HCT116 (cell line): ENCODE data around the gene TPM4.

Experiments
- CEBPB ChIP-seq: IDR thresholded peaks from 2 replicates; pipeline ENCODE4 v1.6.1; 2012; ENCODE audit warnings: low read depth
- EGR1 ChIP-seq: IDR thresholded peaks from 2 replicates; pipeline ENCODE4 v1.6.1; 2012; ENCODE audit warnings: low read depth
- POLR2AphosphoS5 ChIP-seq: IDR thresholded peaks from 2 replicates; pipeline ENCODE4 v1.6.1; 2011; ENCODE audit warnings: mild to moderate bottlenecking, low read depth, low read length, moderate library complexity
- SRF ChIP-seq: IDR thresholded peaks from 2 replicates; pipeline ENCODE4 v1.6.1; 2012; ENCODE audit warnings: low read depth
- YY1 ChIP-seq: IDR thresholded peaks from 2 replicates; pipeline ENCODE4 v1.6.1; 2011; ENCODE audit warnings: low read length, low read depth, moderate library complexity, mild to moderate bottlenecking; ENCODE audit not compliant: insufficient replicate concordance; ENCODE audit errors: extremely low read depth
- TF ChIP-seq, protein P1 (sequence below), 3 experiments: fragments of 200-600 bp in 1 of 3; sonication (generic) in 1 of 3; IDR thresholded peaks in 2 of 3; conservative IDR thresholded peaks in 1 of 3; 2 replicates each; pipeline ENCODE4 v1.5.1; 2012 to 2017; ENCODE audit warnings: low read depth in 2 of 3, low read length in 2 of 3, antibody characterized with exemption in 1 of 3, borderline replicate concordance in 1 of 3, control low read depth in 1 of 3, mild to moderate bottlenecking in 1 of 3, mixed read lengths in 1 of 3, mixed run types in 1 of 3, moderate library complexity in 1 of 3; ENCODE audit not compliant: insufficient read depth in 1 of 3
- TF ChIP-seq, protein P2 (sequence below): IDR thresholded peaks from 2 replicates; pipeline ENCODE4 v1.6.1; 2011; ENCODE audit warnings: mild to moderate bottlenecking, low read length, moderate library complexity; ENCODE audit not compliant: insufficient replicate concordance; ENCODE audit errors: extremely low read depth
- TF ChIP-seq, protein P3 (sequence below): IDR thresholded peaks from 2 replicates; pipeline ENCODE4 v1.6.1; 2012
- TF ChIP-seq, protein P4 (sequence below): IDR thresholded peaks from 2 replicates; pipeline ENCODE4 v1.6.1; 2012; ENCODE audit warnings: low read depth

DNA sequence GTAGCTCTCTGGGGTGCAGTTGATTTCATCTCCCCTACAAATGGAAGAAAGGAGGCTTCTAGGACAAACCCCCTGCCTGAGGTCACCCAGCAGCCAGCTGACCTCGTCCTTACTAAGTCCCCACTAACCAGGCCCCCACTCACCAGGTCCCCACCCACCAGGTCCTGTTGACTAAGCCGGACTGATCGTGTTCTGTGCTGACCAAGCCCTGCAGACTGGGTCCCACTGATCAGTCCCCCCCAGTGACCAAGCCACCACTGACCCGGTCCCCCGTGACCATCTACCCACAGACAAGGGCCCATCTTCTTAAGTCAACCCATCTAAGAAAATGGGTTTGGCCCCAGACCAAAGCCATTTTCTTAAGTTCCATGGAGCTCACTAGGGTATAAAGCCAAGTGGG is 36.8 kb upstream of the TPM4 start:
- TF ChIP-seq, protein P1, sequence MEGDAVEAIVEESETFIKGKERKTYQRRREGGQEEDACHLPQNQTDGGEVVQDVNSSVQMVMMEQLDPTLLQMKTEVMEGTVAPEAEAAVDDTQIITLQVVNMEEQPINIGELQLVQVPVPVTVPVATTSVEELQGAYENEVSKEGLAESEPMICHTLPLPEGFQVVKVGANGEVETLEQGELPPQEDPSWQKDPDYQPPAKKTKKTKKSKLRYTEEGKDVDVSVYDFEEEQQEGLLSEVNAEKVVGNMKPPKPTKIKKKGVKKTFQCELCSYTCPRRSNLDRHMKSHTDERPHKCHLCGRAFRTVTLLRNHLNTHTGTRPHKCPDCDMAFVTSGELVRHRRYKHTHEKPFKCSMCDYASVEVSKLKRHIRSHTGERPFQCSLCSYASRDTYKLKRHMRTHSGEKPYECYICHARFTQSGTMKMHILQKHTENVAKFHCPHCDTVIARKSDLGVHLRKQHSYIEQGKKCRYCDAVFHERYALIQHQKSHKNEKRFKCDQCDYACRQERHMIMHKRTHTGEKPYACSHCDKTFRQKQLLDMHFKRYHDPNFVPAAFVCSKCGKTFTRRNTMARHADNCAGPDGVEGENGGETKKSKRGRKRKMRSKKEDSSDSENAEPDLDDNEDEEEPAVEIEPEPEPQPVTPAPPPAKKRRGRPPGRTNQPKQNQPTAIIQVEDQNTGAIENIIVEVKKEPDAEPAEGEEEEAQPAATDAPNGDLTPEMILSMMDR (IDR thresholded peaks at IDR 0.05 in 2 of 3, conservative IDR thresholded peaks at IDR 0.05 in 1 of 3; ENCODE audit: borderline replicate concordance in 1 of 3, insufficient read depth in 1 of 3, low read depth in 2 of 3, low read length in 2 of 3) = no peak
- no peak for TF ChIP-seq POLR2AphosphoS5
- TF ChIP-seq, protein P2, sequence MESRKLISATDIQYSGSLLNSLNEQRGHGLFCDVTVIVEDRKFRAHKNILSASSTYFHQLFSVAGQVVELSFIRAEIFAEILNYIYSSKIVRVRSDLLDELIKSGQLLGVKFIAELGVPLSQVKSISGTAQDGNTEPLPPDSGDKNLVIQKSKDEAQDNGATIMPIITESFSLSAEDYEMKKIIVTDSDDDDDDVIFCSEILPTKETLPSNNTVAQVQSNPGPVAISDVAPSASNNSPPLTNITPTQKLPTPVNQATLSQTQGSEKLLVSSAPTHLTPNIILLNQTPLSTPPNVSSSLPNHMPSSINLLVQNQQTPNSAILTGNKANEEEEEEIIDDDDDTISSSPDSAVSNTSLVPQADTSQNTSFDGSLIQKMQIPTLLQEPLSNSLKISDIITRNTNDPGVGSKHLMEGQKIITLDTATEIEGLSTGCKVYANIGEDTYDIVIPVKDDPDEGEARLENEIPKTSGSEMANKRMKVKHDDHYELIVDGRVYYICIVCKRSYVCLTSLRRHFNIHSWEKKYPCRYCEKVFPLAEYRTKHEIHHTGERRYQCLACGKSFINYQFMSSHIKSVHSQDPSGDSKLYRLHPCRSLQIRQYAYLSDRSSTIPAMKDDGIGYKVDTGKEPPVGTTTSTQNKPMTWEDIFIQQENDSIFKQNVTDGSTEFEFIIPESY = no peak
- TF ChIP-seq SRF = no peak
- TF ChIP-seq, protein P3, sequence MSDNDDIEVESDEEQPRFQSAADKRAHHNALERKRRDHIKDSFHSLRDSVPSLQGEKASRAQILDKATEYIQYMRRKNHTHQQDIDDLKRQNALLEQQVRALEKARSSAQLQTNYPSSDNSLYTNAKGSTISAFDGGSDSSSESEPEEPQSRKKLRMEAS = no peak
- TF ChIP-seq, protein P4, sequence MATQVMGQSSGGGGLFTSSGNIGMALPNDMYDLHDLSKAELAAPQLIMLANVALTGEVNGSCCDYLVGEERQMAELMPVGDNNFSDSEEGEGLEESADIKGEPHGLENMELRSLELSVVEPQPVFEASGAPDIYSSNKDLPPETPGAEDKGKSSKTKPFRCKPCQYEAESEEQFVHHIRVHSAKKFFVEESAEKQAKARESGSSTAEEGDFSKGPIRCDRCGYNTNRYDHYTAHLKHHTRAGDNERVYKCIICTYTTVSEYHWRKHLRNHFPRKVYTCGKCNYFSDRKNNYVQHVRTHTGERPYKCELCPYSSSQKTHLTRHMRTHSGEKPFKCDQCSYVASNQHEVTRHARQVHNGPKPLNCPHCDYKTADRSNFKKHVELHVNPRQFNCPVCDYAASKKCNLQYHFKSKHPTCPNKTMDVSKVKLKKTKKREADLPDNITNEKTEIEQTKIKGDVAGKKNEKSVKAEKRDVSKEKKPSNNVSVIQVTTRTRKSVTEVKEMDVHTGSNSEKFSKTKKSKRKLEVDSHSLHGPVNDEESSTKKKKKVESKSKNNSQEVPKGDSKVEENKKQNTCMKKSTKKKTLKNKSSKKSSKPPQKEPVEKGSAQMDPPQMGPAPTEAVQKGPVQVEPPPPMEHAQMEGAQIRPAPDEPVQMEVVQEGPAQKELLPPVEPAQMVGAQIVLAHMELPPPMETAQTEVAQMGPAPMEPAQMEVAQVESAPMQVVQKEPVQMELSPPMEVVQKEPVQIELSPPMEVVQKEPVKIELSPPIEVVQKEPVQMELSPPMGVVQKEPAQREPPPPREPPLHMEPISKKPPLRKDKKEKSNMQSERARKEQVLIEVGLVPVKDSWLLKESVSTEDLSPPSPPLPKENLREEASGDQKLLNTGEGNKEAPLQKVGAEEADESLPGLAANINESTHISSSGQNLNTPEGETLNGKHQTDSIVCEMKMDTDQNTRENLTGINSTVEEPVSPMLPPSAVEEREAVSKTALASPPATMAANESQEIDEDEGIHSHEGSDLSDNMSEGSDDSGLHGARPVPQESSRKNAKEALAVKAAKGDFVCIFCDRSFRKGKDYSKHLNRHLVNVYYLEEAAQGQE = no peak
- TF ChIP-seq EGR1 = no peak
- no peak for TF ChIP-seq CEBPB
- TF ChIP-seq YY1 = no peak
